ENCODE data around the gene PSMD14. TPM values are rescaled to one million over a fixed set of nuclear protein-coding genes. Genes with fewer than 3 reads are reported as not detected.

PSMD14 gene
- total RNA-seq, 1 donor from 2014 or later, result 55.2 TPM

- Mint-ChIP-seq H3K4me3 (ENCODE audit: low read depth) (peak overlapping the region; percentile 42), H3K4me1 (ENCODE audit: low read depth) (peaks cover 10% of the 10 kb centered on the region), H3K27me3 (peaks cover 84% of the 10 kb centered on the region), H3K27ac (no peak overlapping the region), H3K9me3 (ENCODE audit: low read depth) (no peaks in the 10 kb centered on the region), H3K36me3 (ENCODE audit: insufficient read depth) (no peaks in the 10 kb centered on the region)
- no peak for TF ChIP-seq CTCF (IDR thresholded peaks at IDR 0.05; ENCODE audit: unreplicated experiment)
- DNase-seq (ENCODE audit: low spot score, unreplicated experiment), result no peak
These were observed 119.7 kb downstream of the PSMD14 start for GRCh38 chr2:161427664-161428587.

GRCh38 chr2:161430386-161430785, 122.2 kb downstream of the PSMD14 start:
- H3K9me3 Mint-ChIP-seq (ENCODE audit: low read depth), result peaks cover 2% of the 10 kb centered on the region
- DNase-seq (ENCODE audit: low spot score, unreplicated experiment), result no peak
- no peak overlapping the region for H3K4me3 Mint-ChIP-seq (ENCODE audit: low read depth)
- H3K4me1 Mint-ChIP-seq (ENCODE audit: low read depth), result peaks cover 12% of the 10 kb centered on the region
- no peak overlapping the region for H3K27ac Mint-ChIP-seq
- no peaks in the 10 kb centered on the region for H3K36me3 Mint-ChIP-seq (ENCODE audit: insufficient read depth)
- no peak for TF ChIP-seq CTCF (IDR thresholded peaks at IDR 0.05; ENCODE audit: unreplicated experiment)
- H3K27me3 Mint-ChIP-seq, result peaks cover 64% of the 10 kb centered on the region

- H3K36me3 Mint-ChIP-seq (ENCODE audit: insufficient read depth), result no peaks in the 10 kb centered on the region
- peaks cover 47% of the 10 kb centered on the region for H3K27me3 Mint-ChIP-seq
- H3K27ac Mint-ChIP-seq, result no peak overlapping the region
- H3K4me3 Mint-ChIP-seq (ENCODE audit: low read depth), result no peak overlapping the region
- DNase-seq (ENCODE audit: low spot score, unreplicated experiment), result no peak
- H3K4me1 Mint-ChIP-seq (ENCODE audit: low read depth), result peaks cover 12% of the 10 kb centered on the region
- peaks cover 4% of the 10 kb centered on the region for H3K9me3 Mint-ChIP-seq (ENCODE audit: low read depth)
- no peak for TF ChIP-seq CTCF (IDR thresholded peaks at IDR 0.05; ENCODE audit: unreplicated experiment)
These were observed 123.9 kb downstream of the PSMD14 start for GRCh38 chr2:161432107-161432506.

GRCh38 chr2:161434118-161434517, 125.9 kb downstream of the PSMD14 start:
- no peak for TF ChIP-seq CTCF (IDR thresholded peaks at IDR 0.05; ENCODE audit: unreplicated experiment)
- Mint-ChIP-seq H3K36me3 (ENCODE audit: insufficient read depth) (no peaks in the 10 kb centered on the region), H3K27ac (no peak overlapping the region)

GRCh38 chr2:161436411-161436810, 128.2 kb downstream of the PSMD14 start:
- no peak for DNase-seq (ENCODE audit: low spot score, unreplicated experiment)
- H3K4me3 Mint-ChIP-seq (ENCODE audit: low read depth), result no peak overlapping the region
- peaks cover 16% of the 10 kb centered on the region for H3K27me3 Mint-ChIP-seq
- no peaks in the 10 kb centered on the region for H3K36me3 Mint-ChIP-seq (ENCODE audit: insufficient read depth)
- peaks cover 14% of the 10 kb centered on the region for H3K4me1 Mint-ChIP-seq (ENCODE audit: low read depth)
- peaks cover 4% of the 10 kb centered on the region for H3K9me3 Mint-ChIP-seq (ENCODE audit: low read depth)
- no peak for TF ChIP-seq CTCF (IDR thresholded peaks at IDR 0.05; ENCODE audit: unreplicated experiment)
- no peak overlapping the region for H3K27ac Mint-ChIP-seq

More at GRCh38 chr2:161434118-161434517, 125.9 kb downstream of the PSMD14 start:
- Mint-ChIP-seq H3K4me3 (ENCODE audit: low read depth) (no peak overlapping the region), H3K9me3 (ENCODE audit: low read depth) (peaks cover 4% of the 10 kb centered on the region), H3K27me3 (peaks cover 34% of the 10 kb centered on the region), H3K4me1 (ENCODE audit: low read depth) (peaks cover 12% of the 10 kb centered on the region)
- DNase-seq (ENCODE audit: low spot score, unreplicated experiment), result no peak

All from progenitor cell of endocrine pancreas (in vitro differentiated cells).